ENCODE data around the gene SRBD1.

SRBD1 gene, protein sequence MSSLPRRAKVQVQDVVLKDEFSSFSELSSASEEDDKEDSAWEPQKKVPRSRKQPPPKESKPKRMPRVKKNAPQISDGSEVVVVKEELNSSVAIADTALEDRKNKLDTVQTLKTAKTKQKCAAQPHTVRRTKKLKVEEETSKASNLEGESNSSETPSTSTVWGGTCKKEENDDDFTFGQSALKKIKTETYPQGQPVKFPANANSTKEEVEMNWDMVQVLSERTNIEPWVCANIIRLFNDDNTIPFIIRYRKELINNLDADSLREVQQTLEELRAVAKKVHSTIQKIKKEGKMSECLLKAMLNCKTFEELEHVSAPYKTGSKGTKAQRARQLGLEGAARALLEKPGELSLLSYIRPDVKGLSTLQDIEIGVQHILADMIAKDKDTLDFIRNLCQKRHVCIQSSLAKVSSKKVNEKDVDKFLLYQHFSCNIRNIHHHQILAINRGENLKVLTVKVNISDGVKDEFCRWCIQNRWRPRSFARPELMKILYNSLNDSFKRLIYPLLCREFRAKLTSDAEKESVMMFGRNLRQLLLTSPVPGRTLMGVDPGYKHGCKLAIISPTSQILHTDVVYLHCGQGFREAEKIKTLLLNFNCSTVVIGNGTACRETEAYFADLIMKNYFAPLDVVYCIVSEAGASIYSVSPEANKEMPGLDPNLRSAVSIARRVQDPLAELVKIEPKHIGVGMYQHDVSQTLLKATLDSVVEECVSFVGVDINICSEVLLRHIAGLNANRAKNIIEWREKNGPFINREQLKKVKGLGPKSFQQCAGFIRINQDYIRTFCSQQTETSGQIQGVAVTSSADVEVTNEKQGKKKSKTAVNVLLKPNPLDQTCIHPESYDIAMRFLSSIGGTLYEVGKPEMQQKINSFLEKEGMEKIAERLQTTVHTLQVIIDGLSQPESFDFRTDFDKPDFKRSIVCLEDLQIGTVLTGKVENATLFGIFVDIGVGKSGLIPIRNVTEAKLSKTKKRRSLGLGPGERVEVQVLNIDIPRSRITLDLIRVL

DNA sequence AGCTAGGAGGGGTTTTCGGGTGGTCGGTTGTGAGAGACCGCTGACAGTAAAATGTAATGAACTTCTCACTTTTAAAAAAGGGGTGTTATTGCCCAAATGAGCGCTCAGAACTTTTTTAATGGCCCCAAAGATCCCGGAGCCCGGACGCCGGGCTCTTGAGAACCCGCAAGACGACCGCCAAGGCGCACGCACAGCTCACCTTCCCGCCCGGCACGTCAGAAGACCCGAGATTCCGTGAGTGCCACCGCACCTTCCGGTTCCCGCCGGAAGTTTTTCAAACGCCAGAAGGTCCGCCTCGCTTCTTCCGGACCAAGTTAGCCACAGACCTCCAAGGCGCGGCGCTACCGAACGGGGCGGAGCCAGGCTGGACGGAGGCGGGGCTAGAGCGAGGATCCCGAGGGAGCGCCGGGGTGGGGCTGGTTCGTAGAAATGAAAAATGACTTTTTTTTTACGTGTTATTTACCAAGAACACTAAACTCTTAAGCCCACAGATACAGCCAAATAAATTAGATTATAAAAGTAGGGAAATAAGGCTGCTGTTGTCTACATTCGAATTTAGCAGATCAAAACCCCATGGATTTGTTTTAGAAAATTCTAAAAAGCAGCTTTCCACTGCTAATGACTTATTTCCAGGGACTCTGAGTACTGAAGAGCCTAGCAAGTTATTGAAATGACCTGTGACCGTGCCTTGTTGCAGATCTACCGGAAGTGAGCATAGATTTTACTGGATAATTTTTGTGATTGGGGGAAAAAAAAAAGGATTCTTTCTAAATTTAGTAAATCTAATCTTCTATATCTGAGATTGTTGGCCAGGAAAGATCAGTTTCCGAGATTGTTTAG lies at the start of gene SRBD1:
Gene SRBD1 (minus strand): TSS at position 248 of the 840 bp plus-strand sequence. CDS start 5,826 bp downstream, outside the sequence.
- Histone ChIP-seq H3K4me1 (ENCODE audit: insufficient read depth, low read length) (peaks cover 14% of the 10 kb centered on the region), H3K4me3 (ENCODE audit: low read length) (peak within 1 kb of the TSS; percentile 88), H3K9me3 (ENCODE audit: low read length) (no peaks in the 10 kb centered on the region), H3K36me3 (ENCODE audit: insufficient read depth, low read length) (no peaks in the 10 kb centered on the region), H3K27me3 (ENCODE audit: insufficient read depth, low read length) (no peaks in the 10 kb centered on the region), H2AFZ (ENCODE audit: low read depth, low read length) (peak within 1 kb of the TSS; percentile 98)

DNA sequence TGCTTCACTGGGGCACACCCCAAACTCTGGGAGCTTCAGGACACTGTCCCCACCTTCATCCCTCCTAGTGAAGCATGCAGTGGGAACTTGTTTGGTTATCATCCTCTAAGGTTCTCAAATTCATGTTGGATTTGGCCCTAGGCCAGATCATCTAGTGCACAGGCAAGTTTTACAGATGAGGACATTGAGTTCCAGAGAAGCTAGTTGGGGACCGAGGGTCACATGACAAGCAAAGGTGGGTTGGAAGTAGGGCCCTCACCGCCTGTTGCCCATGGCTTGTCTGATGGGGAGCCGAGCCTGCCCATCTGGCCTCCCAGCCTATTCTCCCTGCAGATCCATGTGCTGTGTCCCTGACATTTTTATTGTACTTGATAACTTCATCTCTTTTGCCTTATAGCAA lies 43.2 kb upstream of the SRBD1 start:
- Histone ChIP-seq H2AFZ (ENCODE audit: low read depth, low read length) (no peak overlapping the region), H3K4me3 (ENCODE audit: low read length) (no peak overlapping the region), H3K36me3 (ENCODE audit: insufficient read depth, low read length) (no peaks in the 10 kb centered on the region), H3K4me1 (ENCODE audit: insufficient read depth, low read length) (peaks cover 28% of the 10 kb centered on the region), H3K9me3 (ENCODE audit: low read length) (no peaks in the 10 kb centered on the region), H3K27me3 (ENCODE audit: insufficient read depth, low read length) (no peaks in the 10 kb centered on the region)

DNA sequence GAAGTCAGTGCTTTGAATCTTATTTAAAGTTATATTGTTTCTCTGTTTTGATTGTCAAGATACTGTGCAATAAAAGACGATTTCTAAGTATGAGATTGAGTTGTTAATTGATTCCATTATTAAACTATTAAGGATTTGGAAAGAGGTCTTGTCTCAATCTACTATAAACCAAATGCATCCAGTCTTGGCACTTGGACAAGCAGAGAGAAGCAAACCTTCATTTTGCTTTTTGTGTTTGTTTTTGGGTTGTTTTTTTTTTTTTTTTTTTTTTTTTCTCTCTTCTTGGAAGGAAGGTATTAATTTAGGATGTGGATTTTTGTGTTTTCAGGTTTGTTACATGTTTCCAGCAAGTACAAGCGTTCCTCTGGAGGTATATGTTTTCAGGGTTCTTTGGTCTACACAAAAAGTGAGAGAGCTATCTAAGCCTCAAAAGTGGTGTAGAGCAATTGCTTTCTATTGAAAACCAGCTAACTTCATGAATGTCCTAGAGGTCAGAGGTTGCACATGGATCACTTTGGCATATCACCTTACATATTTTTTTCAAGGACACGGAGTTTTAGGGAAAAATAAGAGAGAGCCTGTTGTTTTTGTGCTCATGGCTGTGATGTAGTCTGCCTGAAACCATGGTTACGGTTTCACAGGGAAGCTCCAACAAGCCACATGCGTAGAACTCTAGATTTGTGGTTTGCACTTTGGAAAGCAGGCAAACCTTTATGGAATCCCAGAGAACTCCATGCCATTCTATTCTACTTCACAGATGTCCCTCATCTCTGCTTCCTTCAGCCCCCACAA lies 42.3 kb upstream of the SRBD1 start:
- peak overlapping the region; percentile 82 for H3K4me3 ChIP-seq (ENCODE audit: low read length)

GRCh38 chr2:45652090-45653031 lies 41.3 kb upstream of the SRBD1 start:
- H3K9me3 ChIP-seq (ENCODE audit: low read length): no peaks in the 10 kb centered on the region
- peak overlapping the region; percentile 90 for H2AFZ ChIP-seq (ENCODE audit: low read depth, low read length)
- H3K4me1 ChIP-seq (ENCODE audit: insufficient read depth, low read length): peaks cover 37% of the 10 kb centered on the region
- H3K27me3 ChIP-seq (ENCODE audit: insufficient read depth, low read length): no peaks in the 10 kb centered on the region
- no peaks in the 10 kb centered on the region for H3K36me3 ChIP-seq (ENCODE audit: insufficient read depth, low read length)
- H3K4me3 ChIP-seq (ENCODE audit: low read length): peak overlapping the region; percentile 82

More for the DNA sequence above, 42.3 kb upstream of the SRBD1 start:
- H3K4me1 ChIP-seq (ENCODE audit: insufficient read depth, low read length): peaks cover 30% of the 10 kb centered on the region
- no peaks in the 10 kb centered on the region for H3K9me3 ChIP-seq (ENCODE audit: low read length)
- H3K27me3 ChIP-seq (ENCODE audit: insufficient read depth, low read length): no peaks in the 10 kb centered on the region
- H3K36me3 ChIP-seq (ENCODE audit: insufficient read depth, low read length): no peaks in the 10 kb centered on the region
- no peak overlapping the region for H2AFZ ChIP-seq (ENCODE audit: low read depth, low read length)

- Histone ChIP-seq H3K4me3 (ENCODE audit: low read length) (peak within 1 kb of the TSS; percentile 82), H3K36me3 (ENCODE audit: insufficient read depth, low read length) (no peaks in the 10 kb centered on the region), H3K4me1 (ENCODE audit: insufficient read depth, low read length) (peaks cover 42% of the 10 kb centered on the region), H3K27me3 (ENCODE audit: insufficient read depth, low read length) (no peaks in the 10 kb centered on the region), H3K9me3 (ENCODE audit: low read length) (no peaks in the 10 kb centered on the region), H2AFZ (ENCODE audit: low read depth, low read length) (peak within 1 kb of the TSS; percentile 91)
These were observed 40.5 kb upstream of the SRBD1 start, which contains the start of gene PRKCE for GRCh38 chr2:45651415-45652089. TSS of gene PRKCE (plus strand) at chr2:45651675.

GRCh38 chr2:45650851-45651414 lies 39.9 kb upstream of the SRBD1 start:
- peaks cover 1% of the 10 kb centered on the region for H3K9me3 ChIP-seq (ENCODE audit: low read length)
- no peaks in the 10 kb centered on the region for H3K36me3 ChIP-seq (ENCODE audit: insufficient read depth, low read length)
- H3K27me3 ChIP-seq (ENCODE audit: insufficient read depth, low read length): no peaks in the 10 kb centered on the region
- peaks cover 42% of the 10 kb centered on the region for H3K4me1 ChIP-seq (ENCODE audit: insufficient read depth, low read length)
- H2AFZ ChIP-seq (ENCODE audit: low read depth, low read length): peak overlapping the region; percentile 91
- peak overlapping the region; percentile 82 for H3K4me3 ChIP-seq (ENCODE audit: low read length)

- H2AFZ ChIP-seq (ENCODE audit: low read depth, low read length): peak overlapping the region; percentile 91
- H3K36me3 ChIP-seq (ENCODE audit: insufficient read depth, low read length): no peaks in the 10 kb centered on the region
- H3K4me3 ChIP-seq (ENCODE audit: low read length): peak overlapping the region; percentile 82
- H3K9me3 ChIP-seq (ENCODE audit: low read length): peaks cover 1% of the 10 kb centered on the region
- H3K4me1 ChIP-seq (ENCODE audit: insufficient read depth, low read length): peaks cover 42% of the 10 kb centered on the region
- no peaks in the 10 kb centered on the region for H3K27me3 ChIP-seq (ENCODE audit: insufficient read depth, low read length)
These were observed 39.1 kb upstream of the SRBD1 start for GRCh38 chr2:45649858-45650811.

DNA sequence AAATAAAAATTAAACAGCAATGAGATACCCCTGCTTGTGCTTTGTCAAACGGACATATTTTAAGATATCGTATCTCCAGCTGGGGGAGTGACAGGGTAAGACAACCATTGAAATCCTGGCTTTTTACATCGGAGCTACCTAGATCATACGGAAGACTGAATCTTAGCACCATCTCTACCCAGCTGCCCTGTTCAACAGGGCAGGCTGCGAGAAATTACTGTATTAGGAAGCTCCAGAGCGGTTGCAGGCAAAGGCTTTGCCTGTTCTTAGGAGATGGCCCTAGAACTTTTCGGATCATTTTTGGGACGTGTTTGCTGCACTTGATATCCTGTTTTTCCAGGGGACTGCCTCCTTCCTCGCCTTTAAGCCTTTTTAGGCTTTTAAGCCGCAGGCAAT lies 38.4 kb upstream of the SRBD1 start:
- peak overlapping the region; percentile 91 for H2AFZ ChIP-seq (ENCODE audit: low read depth, low read length)
- peaks cover 1% of the 10 kb centered on the region for H3K9me3 ChIP-seq (ENCODE audit: low read length)
- H3K4me1 ChIP-seq (ENCODE audit: insufficient read depth, low read length): peaks cover 42% of the 10 kb centered on the region
- H3K36me3 ChIP-seq (ENCODE audit: insufficient read depth, low read length): no peaks in the 10 kb centered on the region
- H3K4me3 ChIP-seq (ENCODE audit: low read length): peak overlapping the region; percentile 82
- no peaks in the 10 kb centered on the region for H3K27me3 ChIP-seq (ENCODE audit: insufficient read depth, low read length)

GRCh38 chr2:45648636-45649035 lies 37.6 kb upstream of the SRBD1 start:
- no peak overlapping the region for H3K4me3 ChIP-seq (ENCODE audit: low read length)
- no peaks in the 10 kb centered on the region for H3K36me3 ChIP-seq (ENCODE audit: insufficient read depth, low read length)
- peaks cover 1% of the 10 kb centered on the region for H3K9me3 ChIP-seq (ENCODE audit: low read length)
- H2AFZ ChIP-seq (ENCODE audit: low read depth, low read length): no peak overlapping the region
- peaks cover 40% of the 10 kb centered on the region for H3K4me1 ChIP-seq (ENCODE audit: insufficient read depth, low read length)
- H3K27me3 ChIP-seq (ENCODE audit: insufficient read depth, low read length): no peaks in the 10 kb centered on the region

Measured in neuron (in vitro differentiated cells).